GM10266 (cell line): Measurements from ENCODE around the gene IGFBP7.

ENCODE experiments used
- DNase-seq: peaks from one replicate; pipeline ENCODE4 v3.0.0; 2012; ENCODE audit errors: extremely low spot score
- CTCF ChIP-seq: IDR thresholded peaks from 2 replicates; pipeline ENCODE4 v1.5.1; 2012; ENCODE audit warnings: mild to moderate bottlenecking, low read depth; ENCODE audit not compliant: control insufficient read depth, insufficient read depth; ENCODE audit errors: missing control alignments

Gene IGFBP7

GRCh38 chr4:57080781-57081650 is 29.2 kb downstream of the IGFBP7 start:
- TF ChIP-seq CTCF: no peak
- DNase-seq: no peak

- DNase-seq: no peak
- no peak for TF ChIP-seq CTCF
Observed at GRCh38 chr4:57078685-57079521, 31.3 kb downstream of the IGFBP7 start.

GRCh38 chr4:57077550-57078343 is 32.4 kb downstream of the IGFBP7 start:
- DNase-seq: no peak
- no peak for TF ChIP-seq CTCF

- no peak for TF ChIP-seq CTCF
- DNase-seq: no peak
Observed at GRCh38 chr4:57076646-57077045, 33.5 kb downstream of the IGFBP7 start.

GRCh38 chr4:57075367-57075766 is 34.8 kb downstream of the IGFBP7 start:
- no peak for DNase-seq

GRCh38 chr4:57074744-57075143 is 35.4 kb downstream of the IGFBP7 start:
- TF ChIP-seq CTCF: no peak
- no peak for DNase-seq

More at GRCh38 chr4:57075367-57075766, 34.8 kb downstream of the IGFBP7 start:
- TF ChIP-seq CTCF: no peak
